HepG2 (cell line): ENCODE measurements around the gene GOLT1A. TPM values are rescaled to one million over a fixed set of nuclear protein-coding genes. Genes with fewer than 3 reads are reported as not detected.

Experiments used
- ATAC-seq: fragments of 200-7000 bp; cut with Tn5 transposase; 3 replicates; pipeline ENCODE4 v1.9.1; 2020; ENCODE audit warnings: mild to moderate bottlenecking, moderate library complexity
- BruUV-seq: library from RNA; stranded (reverse); fragments of 400-500 nt; replicated peaks from 2 replicates; lab custom pipeline; 2021; lab: Mats Ljungman, UMichigan
- CTCF ChIA-PET: fragments of 300-600 bp; formaldehyde crosslinking; extraction: SDS; loops from one replicate; lab custom pipeline; 2021; ENCODE audit warnings: low total read pairs, inconsistent platforms, low intra/inter-chr PET ratio; lab: Yijun Ruan, JAX
- POLR2A ChIA-PET: fragments of 350-600 bp; sonication (Branson Sonifier 250); formaldehyde crosslinking; loops from one replicate; lab custom pipeline; 2020; ENCODE audit warnings: antibody characterized with exemption, inconsistent platforms; lab: Yijun Ruan, JAX
- DNase-seq: peaks from one replicate; pipeline ENCODE4 v3.0.0-alpha.2; 2015; ENCODE audit warnings: low spot score
- FAIRE-seq: peaks from 3 replicates; lab custom pipeline; 2011; peaks lifted over from hg19 to GRCh38; lab: Jason Lieb, UNC
- H2AFZ ChIP-seq: one replicate; pipeline ENCODE4 v1.6.1; 2011; ENCODE audit warnings: low read length, inconsistent platforms
- H3K27ac ChIP-seq: fragments of 300-600 bp; 3 replicates; pipeline ENCODE4 v1.8.0; 2011; ENCODE audit warnings: mixed run types, mild to moderate bottlenecking, mixed read lengths, low read length, inconsistent platforms; ENCODE audit not compliant: insufficient read depth; ENCODE audit errors: extremely low read length
- H3K27me3 ChIP-seq, 2 experiments: fragments of 200-600 bp in 1 of 2; 2 replicates in 1 of 2; 3 replicates in 1 of 2; pipeline versions ENCODE4 v1.6.0 to v1.8.0; 2011; ENCODE audit warnings: low read length in 2 of 2, mild to moderate bottlenecking in 2 of 2, moderate library complexity in 2 of 2, inconsistent platforms in 1 of 2; ENCODE audit not compliant: insufficient read depth in 2 of 2, control insufficient read depth in 1 of 2
- H3K36me3 ChIP-seq, 2 experiments: fragments of 200-600 bp in 1 of 2; replicated peaks in 1 of 2; 2 replicates in 1 of 2; 3 replicates in 1 of 2; pipeline versions ENCODE4 v1.5.1 to v1.8.0; 2011; ENCODE audit warnings: low read length in 2 of 2, inconsistent platforms in 1 of 2; ENCODE audit not compliant: insufficient read depth in 2 of 2, control insufficient read depth in 1 of 2
- H3K4me1 ChIP-seq: 2 replicates; pipeline ENCODE4 v1.5.1; 2012; ENCODE audit warnings: low read length, inconsistent platforms; ENCODE audit not compliant: insufficient read depth
- H3K4me2 ChIP-seq: 2 replicates; pipeline ENCODE4 v1.6.0; 2011; ENCODE audit warnings: low read depth, low read length, inconsistent platforms
- H3K4me3 ChIP-seq, 3 experiments: fragments of 200-600 bp in 1 of 3; sonication (generic), shearing (Covaris generic) in 1 of 3; replicated peaks in 1 of 3; 2 replicates each; pipeline ENCODE4 v1.5.1; 2011 to 2016; ENCODE audit warnings: low read length in 3 of 3, inconsistent platforms in 2 of 3, low read depth in 2 of 3, mild to moderate bottlenecking in 2 of 3, control low read depth in 1 of 3, mixed read lengths in 1 of 3; ENCODE audit not compliant: insufficient read depth in 1 of 3
- H3K79me2 ChIP-seq: one replicate; pipeline ENCODE4 v1.6.1; 2011; ENCODE audit warnings: low read length, inconsistent platforms; ENCODE audit not compliant: insufficient read depth
- H3K9ac ChIP-seq: 2 replicates; pipeline ENCODE4 v1.6.0; 2011; ENCODE audit warnings: mild to moderate bottlenecking, low read depth, low read length, inconsistent platforms; ENCODE audit not compliant: insufficient read depth
- H3K9me3 ChIP-seq: 2 replicates; pipeline ENCODE4 v1.5.1; 2012; ENCODE audit warnings: mild to moderate bottlenecking, low read length
- H4K20me1 ChIP-seq: 2 replicates; pipeline ENCODE4 v1.6.0; 2011; ENCODE audit warnings: inconsistent platforms, mild to moderate bottlenecking, low read length, moderate library complexity; ENCODE audit not compliant: insufficient read depth
- EHMT2 ChIP-seq: fragments of 200-600 bp; sonication (generic); IDR thresholded peaks from 2 replicates; pipeline ENCODE4 v1.7.0; 2017; ENCODE audit warnings: antibody characterized with exemption, low read depth, low read length, borderline replicate concordance
- NPAS2 ChIP-seq: sonication (generic); formaldehyde crosslinking; IDR thresholded peaks from 2 replicates; pipeline ENCODE4 v1.8.0; 2022; ENCODE audit warnings: mild to moderate bottlenecking, missing genetic modification reagents, borderline replicate concordance
- RBM22 ChIP-seq: fragments of 200-400 bp; formaldehyde crosslinking; optimal IDR thresholded peaks from 2 replicates; pipeline ENCODE3; 2017; ENCODE audit warnings: mild to moderate bottlenecking, low read length, moderate library complexity
- SRSF4 ChIP-seq: fragments of 200-400 bp; formaldehyde crosslinking; IDR thresholded peaks from one replicate; pipeline ENCODE4 v1.6.1; 2018; ENCODE audit warnings: mild to moderate bottlenecking, low read depth, low read length, moderate library complexity; ENCODE audit not compliant: poor library complexity, severe bottlenecking
- TBX3 ChIP-seq: fragments of 450-650 bp; IDR thresholded peaks from 2 replicates; pipeline ENCODE4 v1.6.1; 2017; ENCODE audit warnings: antibody characterized with exemption, mild to moderate bottlenecking, inconsistent platforms, borderline replicate concordance
- ZNF614 ChIP-seq: IDR thresholded peaks from 2 replicates; pipeline ENCODE4 v1.6.1; 2018; ENCODE audit warnings: missing biosample characterization, missing genetic modification reagents, inconsistent platforms, borderline replicate concordance
- ZNF720 ChIP-seq: sonication (generic); formaldehyde crosslinking; IDR thresholded peaks from 2 replicates; pipeline ENCODE4 v1.4.0; 2020; ENCODE audit warnings: missing genetic modification reagents
- WGBS: methylation state at CpG from one replicate; pipeline ENCODE4 v1.1.6; 2017; ENCODE audit warnings: low lambda C conversion rate; 5-methylcytosine and 5-hydroxymethylcytosine counted together
- in situ Hi-C: cut with HindIII; loops from 2 replicates; pipeline ENCODE4 v1.10.0; 2017; ENCODE audit warnings: low pct_unique_long_range_greater_than_20kb; ENCODE audit not compliant: extremely low pct_ligation_motif_present
- intact Hi-C: fragments of 100-400 bp; cut with micrococcal nuclease; formaldehyde crosslinking; loops from one replicate; pipeline ENCODE4 v1.10.0; 2022; ENCODE audit not compliant: unreplicated experiment
- polyA plus RNA-seq, 8 experiments: library from polyadenylated mRNA; depleted of rRNA in 3 of 8; stranded (reverse) in 7 of 8; unstranded in 1 of 8; fragments of >200 nt; fragmentation: Illumina TruSeq in 4 of 8; extraction: Trizol in 4 of 8; gene quantifications; 2 replicates each; pipeline versions ENCODE4 v1.2.1 to v1.2.3, GENCODE V29; 2011 to 2016; ENCODE audit warnings: low read depth in 4 of 8, missing spikeins in 1 of 8, mixed read lengths in 1 of 8; ENCODE audit not compliant: insufficient read depth in 1 of 8
- total RNA-seq, 5 experiments: library from RNA; depleted of rRNA; stranded (reverse); fragments of >200 nt; fragmentation: Illumina TruSeq; extraction: Trizol; gene quantifications; 2 replicates each; pipeline ENCODE4 v1.2.3, GENCODE V29; 2016; ENCODE audit warnings: low read depth in 1 of 5
- TF ChIP-seq, protein P1 (sequence below): sonication (generic); formaldehyde crosslinking; IDR thresholded peaks from 2 replicates; pipeline ENCODE4 v1.5.1; 2020; ENCODE audit warnings: mild to moderate bottlenecking, moderate library complexity, missing genetic modification reagents
- TF ChIP-seq, protein P2 (sequence below): sonication (generic); formaldehyde crosslinking; IDR thresholded peaks from 2 replicates; pipeline ENCODE4 v1.4.0; 2020; ENCODE audit warnings: mild to moderate bottlenecking, low read depth, missing genetic modification reagents

The GOLT1A gene
- total and polyA plus RNA-seq, 2 of the 13 experiments (the other 11 are each of a cell fraction or from before 2014, with no cell fraction given), result 25.8 to 28.0 TPM

DNA sequence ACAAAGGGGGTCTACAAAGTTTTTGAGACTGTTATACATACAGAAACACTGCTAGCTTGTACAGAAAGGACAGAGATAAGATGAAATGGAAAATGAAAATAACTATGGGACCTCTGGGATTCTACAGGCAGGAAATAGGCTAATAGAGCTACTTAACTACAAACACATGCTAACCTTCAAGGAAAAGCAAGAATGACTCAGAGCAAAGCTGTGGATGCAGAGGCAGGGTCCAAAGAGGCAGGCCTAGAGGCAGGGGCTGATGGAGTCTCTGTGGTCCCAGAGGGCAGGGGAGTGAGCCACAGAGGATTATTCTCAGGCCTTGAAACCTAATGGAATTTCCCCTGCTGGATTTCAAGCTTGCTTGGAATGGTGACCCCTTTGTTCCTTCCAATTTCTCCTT is 18.7 kb upstream of the GOLT1A start (continued):
- TF ChIP-seq, protein P1, sequence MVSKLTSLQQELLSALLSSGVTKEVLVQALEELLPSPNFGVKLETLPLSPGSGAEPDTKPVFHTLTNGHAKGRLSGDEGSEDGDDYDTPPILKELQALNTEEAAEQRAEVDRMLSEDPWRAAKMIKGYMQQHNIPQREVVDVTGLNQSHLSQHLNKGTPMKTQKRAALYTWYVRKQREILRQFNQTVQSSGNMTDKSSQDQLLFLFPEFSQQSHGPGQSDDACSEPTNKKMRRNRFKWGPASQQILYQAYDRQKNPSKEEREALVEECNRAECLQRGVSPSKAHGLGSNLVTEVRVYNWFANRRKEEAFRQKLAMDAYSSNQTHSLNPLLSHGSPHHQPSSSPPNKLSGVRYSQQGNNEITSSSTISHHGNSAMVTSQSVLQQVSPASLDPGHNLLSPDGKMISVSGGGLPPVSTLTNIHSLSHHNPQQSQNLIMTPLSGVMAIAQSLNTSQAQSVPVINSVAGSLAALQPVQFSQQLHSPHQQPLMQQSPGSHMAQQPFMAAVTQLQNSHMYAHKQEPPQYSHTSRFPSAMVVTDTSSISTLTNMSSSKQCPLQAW (CRISPR knock-in tag), result no peak
- no peak for TF ChIP-seq RBM22
- TF ChIP-seq NPAS2 (CRISPR knock-in tag), result no peak
- TF ChIP-seq TBX3, result no peak
- TF ChIP-seq, protein P2, sequence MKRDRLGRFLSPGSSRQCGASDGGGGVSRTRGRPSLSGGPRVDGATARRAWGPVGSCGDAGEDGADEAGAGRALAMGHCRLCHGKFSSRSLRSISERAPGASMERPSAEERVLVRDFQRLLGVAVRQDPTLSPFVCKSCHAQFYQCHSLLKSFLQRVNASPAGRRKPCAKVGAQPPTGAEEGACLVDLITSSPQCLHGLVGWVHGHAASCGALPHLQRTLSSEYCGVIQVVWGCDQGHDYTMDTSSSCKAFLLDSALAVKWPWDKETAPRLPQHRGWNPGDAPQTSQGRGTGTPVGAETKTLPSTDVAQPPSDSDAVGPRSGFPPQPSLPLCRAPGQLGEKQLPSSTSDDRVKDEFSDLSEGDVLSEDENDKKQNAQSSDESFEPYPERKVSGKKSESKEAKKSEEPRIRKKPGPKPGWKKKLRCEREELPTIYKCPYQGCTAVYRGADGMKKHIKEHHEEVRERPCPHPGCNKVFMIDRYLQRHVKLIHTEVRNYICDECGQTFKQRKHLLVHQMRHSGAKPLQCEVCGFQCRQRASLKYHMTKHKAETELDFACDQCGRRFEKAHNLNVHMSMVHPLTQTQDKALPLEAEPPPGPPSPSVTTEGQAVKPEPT (CRISPR knock-in tag), result no peak
- no peak for TF ChIP-seq SRSF4
- TF ChIP-seq ZNF720 (CRISPR knock-in tag), result no peak

DNA sequence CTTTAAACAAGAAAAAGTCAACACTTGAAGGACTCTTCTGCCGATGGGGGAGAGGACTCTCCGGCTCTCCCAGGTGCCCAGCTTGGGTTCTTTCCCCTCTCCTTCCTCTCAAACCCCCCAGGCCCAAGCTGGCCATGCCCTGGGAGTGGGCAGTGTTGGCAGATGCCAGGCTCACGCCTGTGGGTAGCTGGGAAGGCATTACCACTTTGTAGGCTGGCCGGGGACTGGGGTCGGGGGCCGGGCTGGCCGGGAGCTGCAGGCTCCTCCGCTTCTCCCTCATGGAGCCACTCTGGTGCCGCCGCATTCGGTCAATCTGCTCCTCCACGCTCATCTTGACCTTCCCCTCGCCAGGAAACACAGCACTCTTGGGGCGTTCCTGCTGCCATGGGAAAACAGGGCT is 16.4 kb upstream of the GOLT1A start:
- no peak overlapping the region for H3K4me3 ChIP-seq
- no peak overlapping the region for H3K4me2 ChIP-seq
- no peak for ATAC-seq
- in situ Hi-C loops, result no loop called here
- H4K20me1 ChIP-seq, result no peaks in the 10 kb centered on the region
- BruUV-seq, result no TSS peak
- peaks cover 14 to 35% of the 10 kb centered on the region in 2 experiments; a peak in 4 of 5 replicates for H3K36me3 ChIP-seq
- WGBS, result 96% methylated on average over 5 of the region's 14 CpGs
- FAIRE-seq, result no peak
- no peak for TF ChIP-seq EHMT2
- no peak for TF ChIP-seq ZNF614 (CRISPR knock-in tag)
- TF ChIP-seq, all 625 proteins: peak for 0
- ChIA-PET POLR2A (interaction anchor here (0.9 kb wide), 1 partner anchor 16 kb away, joined by 3 read pairs; the partner anchor contains the start of gene GOLT1A), CTCF (no interaction called here)
- intact Hi-C loops, result no loop called here
- Histone ChIP-seq H3K9ac (no peak overlapping the region), H3K27ac (no peak overlapping the region), H3K27me3 (no peaks in the 10 kb centered on the region), H3K9me3 (no peaks in the 10 kb centered on the region), H2AFZ (no peak overlapping the region), H3K4me1 (peaks cover 18% of the 10 kb centered on the region), H3K79me2 (no peaks in the 10 kb centered on the region)
- DNase-seq, result no peak
